NCI-H345 (cell line): ENCODE results near the gene STOML1.

ENCODE experiments used
- DNase-seq: peaks from one replicate; lab custom pipeline; 2025; lab: John Stamatoyannopoulos, UW

Gene STOML1

GRCh38 chr15:73930371-73930770, 61.7 kb downstream of the STOML1 start:
- DNase-seq = no peak

DNA sequence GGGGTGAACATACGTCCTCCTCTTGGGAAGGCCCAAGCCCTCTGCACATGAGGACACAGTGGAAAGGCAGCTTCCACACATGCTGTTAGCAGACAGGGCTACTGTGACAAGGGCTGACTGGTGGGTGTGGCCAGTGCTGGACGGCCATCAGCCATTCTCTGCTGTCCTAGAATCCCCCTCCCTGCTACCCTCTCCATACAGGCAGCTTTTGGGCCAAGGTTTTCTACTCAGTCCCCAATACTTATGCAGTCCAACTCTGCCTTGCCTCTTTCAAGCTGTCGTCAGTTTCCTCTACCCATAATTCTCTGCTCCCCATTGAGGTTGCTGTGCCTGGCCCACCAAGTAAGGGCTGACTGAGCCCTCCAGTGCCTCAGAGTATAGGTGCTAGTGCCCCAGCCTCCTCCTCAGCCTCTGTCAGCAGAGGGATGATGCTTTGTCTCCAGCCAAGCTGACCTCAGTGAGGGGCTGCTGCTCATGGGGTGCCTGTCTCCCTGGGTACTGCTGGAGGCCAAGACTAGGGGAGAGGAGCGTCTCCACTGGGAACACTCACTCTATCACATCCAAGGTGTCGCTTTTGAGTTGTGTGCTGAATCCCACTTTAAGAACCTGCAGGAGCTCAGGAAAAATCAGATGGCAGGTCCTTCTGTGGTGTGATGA, 63.0 kb downstream of the STOML1 start:
- no peak for DNase-seq
